IPS DF 4.7 (cell line): ENCODE data around the gene DLGAP4.

Experiments
- DNase-seq: peaks from one replicate; pipeline ENCODE4 v3.0.0-alpha.2; 2013; ENCODE audit warnings: low spot score; ENCODE audit errors: extremely low read depth

The DLGAP4 gene

GRCh38 chr20:36305602-36306551, at the start of gene DLGAP4:
TSS of gene DLGAP4 (plus strand) at chr20:36306339. CDS start at chr20:36431718, 125,379 bp downstream.
- DNase-seq = no peak

GRCh38 chr20:36259177-36260061, 46.7 kb upstream of the DLGAP4 start:
- no peak for DNase-seq

GRCh38 chr20:36260316-36260715, 45.8 kb upstream of the DLGAP4 start:
- DNase-seq = no peak

GRCh38 chr20:36261389-36262105, 44.6 kb upstream of the DLGAP4 start:
- DNase-seq = no peak

DNA sequence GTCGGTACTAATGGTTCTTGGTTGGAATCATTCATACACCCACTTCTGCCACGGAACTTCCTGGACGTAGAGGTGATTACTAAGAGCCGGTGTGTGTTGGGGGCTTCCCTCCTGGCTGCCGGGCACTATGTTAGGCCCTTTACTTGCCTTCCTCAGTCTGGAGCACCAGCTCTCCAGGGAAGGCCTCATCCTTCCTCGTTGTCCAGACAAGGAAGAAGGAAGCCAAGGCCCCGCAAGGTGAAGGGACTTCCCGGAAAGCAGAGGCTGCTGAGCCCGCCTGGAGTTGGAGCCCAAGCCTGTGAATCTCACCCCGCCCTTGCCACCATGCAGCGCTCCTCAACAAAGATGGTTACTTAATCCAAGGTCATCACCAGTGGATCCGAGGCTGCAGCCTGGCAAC, 43.7 kb upstream of the DLGAP4 start:
- no peak for DNase-seq

DNA sequence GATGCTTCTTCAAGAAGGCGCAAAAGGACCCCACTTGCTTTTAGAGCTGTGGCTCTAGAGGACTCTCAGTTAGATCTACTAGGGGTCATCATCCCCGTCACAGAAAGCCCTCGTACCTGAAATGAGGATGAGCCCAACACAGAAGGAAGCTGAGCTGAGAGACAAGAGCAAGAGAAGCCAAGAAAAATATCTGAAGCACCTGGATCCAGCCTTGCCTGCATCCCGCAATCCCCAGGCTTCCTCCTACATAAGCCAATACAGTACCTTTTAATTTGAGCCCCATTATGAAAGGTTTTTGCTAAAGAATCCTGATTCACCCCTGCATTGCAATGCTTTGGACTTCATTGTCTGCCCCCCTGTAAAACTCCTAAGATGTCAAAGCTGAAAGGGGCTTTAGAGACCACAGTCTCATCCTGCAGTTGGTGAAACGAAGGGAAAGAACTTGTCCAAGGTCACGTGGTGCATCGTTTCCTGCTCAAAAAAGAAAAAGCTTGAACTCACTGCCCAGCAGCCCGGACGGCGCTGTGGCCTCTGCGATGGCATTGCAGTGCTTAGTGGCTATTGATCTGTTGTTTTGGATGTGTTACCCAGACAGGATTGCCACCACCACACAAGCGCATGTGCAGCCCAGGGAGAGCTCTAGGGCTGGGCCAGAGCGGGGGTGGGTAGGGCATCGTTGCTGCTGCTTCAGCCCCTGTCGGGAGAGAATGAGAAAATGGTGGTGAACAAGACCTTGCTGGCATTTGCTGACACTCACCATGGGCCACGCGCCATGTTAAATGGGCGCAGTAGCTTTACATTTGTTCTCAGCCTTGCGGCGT, 41.5 kb upstream of the DLGAP4 start:
- DNase-seq = no peak

DNA sequence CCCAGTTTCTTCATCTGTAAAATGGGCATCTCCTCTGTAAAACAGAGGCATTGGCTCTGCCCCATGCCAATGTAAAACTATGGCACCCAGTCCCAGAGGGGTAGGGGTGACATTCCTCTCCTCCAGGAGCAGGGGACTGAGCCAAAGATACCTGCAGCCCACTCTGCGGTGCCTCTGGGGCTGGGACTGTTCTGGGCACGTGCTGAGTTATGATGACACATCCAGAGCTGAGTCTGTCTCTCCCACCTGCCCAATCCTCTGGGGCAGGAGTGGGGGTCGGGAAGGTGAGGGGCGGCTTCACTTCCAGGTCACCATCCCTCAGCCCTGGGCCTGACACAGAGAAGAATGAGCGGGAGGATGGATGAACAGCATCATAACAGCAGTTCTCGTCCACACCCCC, 40.0 kb upstream of the DLGAP4 start:
- DNase-seq = no peak

- no peak for DNase-seq
Observed at GRCh38 chr20:36267605-36268381, 38.3 kb upstream of the DLGAP4 start.

GRCh38 chr20:36268440-36269342, 37.4 kb upstream of the DLGAP4 start:
- DNase-seq = no peak

GRCh38 chr20:36269507-36269906, 36.6 kb upstream of the DLGAP4 start:
- DNase-seq = no peak

- no peak for DNase-seq
Observed at GRCh38 chr20:36270744-36271638, 35.1 kb upstream of the DLGAP4 start.

DNA sequence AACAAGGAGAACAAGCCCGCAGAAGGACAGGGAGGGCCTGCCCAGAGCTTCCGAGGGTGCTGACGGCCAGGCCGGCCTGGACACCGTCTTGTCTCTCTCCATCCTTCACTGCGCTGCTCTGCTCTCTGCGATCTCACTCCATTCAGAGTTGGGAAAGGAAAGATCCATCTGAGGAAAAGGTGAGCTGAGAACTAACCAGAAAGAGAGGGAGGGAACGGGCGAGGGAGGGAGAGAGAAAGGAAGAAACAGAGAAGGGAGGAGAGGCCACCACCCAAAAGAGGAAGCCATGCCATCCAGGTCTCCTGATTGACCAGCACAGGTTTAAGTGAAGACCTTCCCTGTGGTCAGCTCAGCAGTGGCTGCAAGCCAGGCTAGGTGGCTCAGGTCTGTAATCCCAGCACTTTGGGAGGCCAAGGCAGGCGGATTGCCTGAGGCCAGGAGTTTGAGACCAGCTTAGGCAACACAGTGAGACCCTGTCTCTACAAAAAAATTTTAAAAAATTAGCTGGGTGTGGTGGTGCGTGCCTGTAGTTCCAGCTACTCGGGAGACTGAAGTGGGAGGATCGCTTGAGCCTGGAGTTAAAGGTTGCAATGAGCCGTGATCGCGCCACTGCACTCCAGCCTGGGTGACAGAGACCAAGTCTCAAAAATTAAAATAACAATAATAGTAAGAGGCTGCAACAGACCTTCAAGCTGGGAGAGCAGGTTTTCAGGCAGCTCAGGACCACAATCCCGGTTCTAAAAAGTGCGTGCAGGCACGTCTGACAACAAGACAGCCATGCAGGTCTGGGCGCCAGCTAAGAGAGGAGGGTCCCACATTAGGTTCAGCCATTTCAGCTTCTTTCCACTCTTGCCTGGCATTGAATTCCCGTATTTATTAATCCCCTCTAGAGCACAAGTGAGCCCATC, 34.2 kb upstream of the DLGAP4 start:
- DNase-seq = no peak

- no peak for DNase-seq
Observed at GRCh38 chr20:36272547-36273220, 33.5 kb upstream of the DLGAP4 start.

GRCh38 chr20:36273414-36274180, 32.5 kb upstream of the DLGAP4 start:
- no peak for DNase-seq

DNA sequence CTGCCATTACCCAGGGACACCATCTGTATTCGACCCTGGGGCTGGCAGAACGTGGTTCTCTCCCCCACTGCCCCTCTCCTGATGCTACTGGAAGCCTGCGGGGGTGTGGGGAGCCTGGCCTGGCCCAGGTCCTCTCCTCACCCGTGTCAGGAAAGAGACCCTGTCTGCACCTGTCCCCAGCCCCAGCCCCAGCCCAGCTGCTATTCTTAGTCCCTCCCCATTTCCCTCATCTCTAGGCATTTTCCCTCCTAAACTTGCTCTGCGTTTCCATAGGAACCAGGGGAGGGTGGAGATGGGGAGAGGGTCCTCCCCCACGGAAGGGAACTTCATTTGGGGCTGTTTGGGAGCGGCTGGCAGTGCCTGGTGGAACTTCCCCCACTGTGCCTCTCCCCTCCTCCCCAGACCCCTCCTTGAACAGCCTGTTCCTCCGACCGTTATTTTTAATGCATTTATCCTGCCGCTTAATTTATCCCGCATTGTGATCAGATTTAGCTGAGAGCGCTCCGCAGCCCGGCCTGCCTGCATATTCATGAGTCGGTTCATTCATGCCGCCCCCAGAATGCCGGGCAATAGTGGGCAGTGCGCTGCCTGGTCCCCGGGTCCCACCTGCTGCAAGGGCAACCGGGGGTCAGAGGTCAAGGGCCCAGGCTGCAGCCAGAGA, 31.8 kb upstream of the DLGAP4 start:
- no peak for DNase-seq
